ENCODE data around the gene NUMBL. TPM values are rescaled to one million over a fixed set of nuclear protein-coding genes. Genes with fewer than 3 reads are reported as not detected.
"Not testable (repeated sequence)": the region's sequence is repeated elsewhere in the genome, so short reads cannot be mapped to it uniquely, and the experiment has no call there.

NUMBL gene
- polyA plus RNA-seq, 1 donor from 2014 or later, result 20.5 TPM

DNA sequence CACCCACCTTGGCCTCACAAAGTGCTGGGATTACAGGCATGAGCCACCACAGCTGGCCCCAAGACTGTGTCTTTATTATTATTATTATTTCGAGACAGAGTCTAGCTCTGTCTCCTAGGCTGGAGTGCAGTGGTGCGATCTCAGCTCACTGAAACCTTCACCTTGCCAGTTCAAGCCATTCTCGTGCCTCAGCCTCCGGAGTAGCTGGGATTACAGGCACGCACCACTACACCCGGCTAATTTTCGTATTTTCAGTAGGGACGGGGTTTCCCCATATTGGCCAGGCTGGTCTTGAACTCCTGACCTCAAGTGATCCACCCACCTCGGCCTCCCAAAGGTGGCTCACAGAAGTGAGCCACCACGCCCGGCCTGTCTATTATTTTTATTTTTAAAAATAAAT is 38.1 kb downstream of the NUMBL start:
- not testable (repeated sequence) for H3K79me2 ChIP-seq (replicated peaks; ENCODE audit: insufficient read depth, low read length); H4K20me1 ChIP-seq (ENCODE audit: insufficient read depth); H3F3A ChIP-seq (ENCODE audit: insufficient read depth, low read length, poor library complexity, severe bottlenecking); H3K4me2 ChIP-seq (ENCODE audit: low read length); H3K27me3 ChIP-seq (ENCODE audit: insufficient read depth, low read depth, low read length); H3K36me3 ChIP-seq (ENCODE audit: insufficient read depth, low read length); H3K27ac ChIP-seq (ENCODE audit: low read length); H3K9me2 ChIP-seq (ENCODE audit: insufficient read depth, low read length); H3K9ac ChIP-seq (ENCODE audit: low read length); H2AFZ ChIP-seq (ENCODE audit: low read depth, low read length); H3K4me3 ChIP-seq (ENCODE audit: low read length); H3K9me3 ChIP-seq (ENCODE audit: low read length)

DNA sequence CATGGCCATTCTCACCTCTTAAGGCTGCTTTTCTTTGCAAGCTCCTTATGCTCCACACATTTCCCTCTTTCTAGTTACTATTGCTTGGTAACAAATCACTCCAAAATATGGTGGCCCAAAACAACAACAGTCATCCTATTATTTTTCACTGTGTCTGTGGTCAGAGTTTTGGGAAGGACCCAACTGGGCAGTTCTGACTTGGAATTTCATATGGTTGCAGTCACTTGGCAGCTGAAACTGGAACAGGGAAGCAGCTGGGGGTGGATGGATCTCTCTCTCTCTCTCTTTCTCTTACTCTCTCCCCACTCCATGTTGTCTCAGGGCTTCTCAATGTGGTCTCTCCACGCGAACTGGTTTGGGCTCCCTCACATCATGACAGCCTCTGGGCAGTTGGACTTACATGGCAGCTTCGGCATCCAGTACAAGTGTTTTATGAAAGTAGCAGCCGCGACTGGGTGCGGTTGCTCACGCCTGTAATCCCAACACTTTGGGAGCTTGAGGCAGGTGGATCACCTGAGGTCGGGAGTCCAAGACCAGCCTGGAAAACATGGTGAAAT is 39.6 kb downstream of the NUMBL start:
- Histone ChIP-seq H3K79me2 (replicated peaks; ENCODE audit: insufficient read depth, low read length) (no peaks in the 10 kb centered on the region), H3F3A (ENCODE audit: insufficient read depth, low read length, poor library complexity, severe bottlenecking) (no peaks in the 10 kb centered on the region), H3K36me3 (ENCODE audit: insufficient read depth, low read length) (no peaks in the 10 kb centered on the region), H4K20me1 (ENCODE audit: insufficient read depth) (no peaks in the 10 kb centered on the region), H3K9ac (ENCODE audit: low read length) (no peak overlapping the region), H3K9me2 (ENCODE audit: insufficient read depth, low read length) (no peaks in the 10 kb centered on the region), H3K9me3 (ENCODE audit: low read length) (no peaks in the 10 kb centered on the region), H3K4me3 (ENCODE audit: low read length) (no peak overlapping the region), H3K27ac (ENCODE audit: low read length) (no peak overlapping the region), H3K4me2 (ENCODE audit: low read length) (no peak overlapping the region), H3K27me3 (ENCODE audit: insufficient read depth, low read depth, low read length) (no peaks in the 10 kb centered on the region), H2AFZ (ENCODE audit: low read depth, low read length) (no peak overlapping the region)
- TF ChIP-seq POLR2AphosphoS5 (IDR thresholded peaks at IDR 0.05), result no peak
- TF ChIP-seq, protein P1, sequence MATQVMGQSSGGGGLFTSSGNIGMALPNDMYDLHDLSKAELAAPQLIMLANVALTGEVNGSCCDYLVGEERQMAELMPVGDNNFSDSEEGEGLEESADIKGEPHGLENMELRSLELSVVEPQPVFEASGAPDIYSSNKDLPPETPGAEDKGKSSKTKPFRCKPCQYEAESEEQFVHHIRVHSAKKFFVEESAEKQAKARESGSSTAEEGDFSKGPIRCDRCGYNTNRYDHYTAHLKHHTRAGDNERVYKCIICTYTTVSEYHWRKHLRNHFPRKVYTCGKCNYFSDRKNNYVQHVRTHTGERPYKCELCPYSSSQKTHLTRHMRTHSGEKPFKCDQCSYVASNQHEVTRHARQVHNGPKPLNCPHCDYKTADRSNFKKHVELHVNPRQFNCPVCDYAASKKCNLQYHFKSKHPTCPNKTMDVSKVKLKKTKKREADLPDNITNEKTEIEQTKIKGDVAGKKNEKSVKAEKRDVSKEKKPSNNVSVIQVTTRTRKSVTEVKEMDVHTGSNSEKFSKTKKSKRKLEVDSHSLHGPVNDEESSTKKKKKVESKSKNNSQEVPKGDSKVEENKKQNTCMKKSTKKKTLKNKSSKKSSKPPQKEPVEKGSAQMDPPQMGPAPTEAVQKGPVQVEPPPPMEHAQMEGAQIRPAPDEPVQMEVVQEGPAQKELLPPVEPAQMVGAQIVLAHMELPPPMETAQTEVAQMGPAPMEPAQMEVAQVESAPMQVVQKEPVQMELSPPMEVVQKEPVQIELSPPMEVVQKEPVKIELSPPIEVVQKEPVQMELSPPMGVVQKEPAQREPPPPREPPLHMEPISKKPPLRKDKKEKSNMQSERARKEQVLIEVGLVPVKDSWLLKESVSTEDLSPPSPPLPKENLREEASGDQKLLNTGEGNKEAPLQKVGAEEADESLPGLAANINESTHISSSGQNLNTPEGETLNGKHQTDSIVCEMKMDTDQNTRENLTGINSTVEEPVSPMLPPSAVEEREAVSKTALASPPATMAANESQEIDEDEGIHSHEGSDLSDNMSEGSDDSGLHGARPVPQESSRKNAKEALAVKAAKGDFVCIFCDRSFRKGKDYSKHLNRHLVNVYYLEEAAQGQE (IDR thresholded peaks at IDR 0.05; ENCODE audit: borderline replicate concordance), result no peak
- no peak for TF ChIP-seq MXI1 (conservative IDR thresholded peaks at IDR 0.05; ENCODE audit: poor library complexity, severe bottlenecking)

DNA sequence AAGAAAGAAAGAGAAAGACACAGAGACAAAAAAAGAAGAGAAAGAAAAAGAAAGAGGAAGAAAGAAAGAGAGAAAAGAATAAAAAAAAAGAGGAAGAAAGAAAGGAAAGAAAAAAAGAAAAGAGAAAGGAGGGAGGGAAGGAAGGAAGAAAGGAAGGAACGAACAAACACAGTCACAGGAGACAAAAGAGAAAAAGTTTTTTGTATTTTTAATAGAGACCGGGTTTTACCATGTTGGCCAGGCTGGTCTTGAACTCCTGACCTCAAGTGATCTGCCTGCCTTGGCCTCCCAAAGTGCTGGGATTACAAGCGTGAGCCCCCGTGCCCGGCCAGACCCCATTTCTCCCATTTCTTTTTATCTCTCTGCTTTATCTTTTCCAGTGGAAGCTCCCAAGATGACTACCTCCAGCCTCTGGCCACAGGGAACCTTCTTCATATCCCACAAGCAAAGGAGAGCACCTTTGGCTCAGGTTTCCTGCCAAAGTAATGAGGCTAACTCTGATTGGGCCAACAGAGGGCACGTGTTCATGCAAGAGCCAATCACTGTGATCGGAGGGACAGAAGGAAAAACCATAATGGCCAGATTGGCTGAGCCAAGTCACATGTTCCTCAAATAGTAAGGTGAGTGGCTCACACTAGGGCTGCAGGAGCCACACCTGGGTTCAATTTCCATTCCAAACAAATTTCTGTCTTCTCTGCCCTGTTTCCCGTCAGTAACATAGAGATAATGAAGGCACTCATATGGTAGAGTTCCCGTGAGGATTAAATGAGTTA is 40.4 kb downstream of the NUMBL start:
- H3K79me2 ChIP-seq (replicated peaks; ENCODE audit: insufficient read depth, low read length); H4K20me1 ChIP-seq (ENCODE audit: insufficient read depth); H3K9me3 ChIP-seq (ENCODE audit: low read length); H3F3A ChIP-seq (ENCODE audit: insufficient read depth, low read length, poor library complexity, severe bottlenecking); H3K4me3 ChIP-seq (ENCODE audit: low read length); H2AFZ ChIP-seq (ENCODE audit: low read depth, low read length); H3K27ac ChIP-seq (ENCODE audit: low read length); H3K36me3 ChIP-seq (ENCODE audit: insufficient read depth, low read length); H3K9ac ChIP-seq (ENCODE audit: low read length); H3K4me2 ChIP-seq (ENCODE audit: low read length); H3K9me2 ChIP-seq (ENCODE audit: insufficient read depth, low read length); H3K27me3 ChIP-seq (ENCODE audit: insufficient read depth, low read depth, low read length): not testable (repeated sequence)

DNA sequence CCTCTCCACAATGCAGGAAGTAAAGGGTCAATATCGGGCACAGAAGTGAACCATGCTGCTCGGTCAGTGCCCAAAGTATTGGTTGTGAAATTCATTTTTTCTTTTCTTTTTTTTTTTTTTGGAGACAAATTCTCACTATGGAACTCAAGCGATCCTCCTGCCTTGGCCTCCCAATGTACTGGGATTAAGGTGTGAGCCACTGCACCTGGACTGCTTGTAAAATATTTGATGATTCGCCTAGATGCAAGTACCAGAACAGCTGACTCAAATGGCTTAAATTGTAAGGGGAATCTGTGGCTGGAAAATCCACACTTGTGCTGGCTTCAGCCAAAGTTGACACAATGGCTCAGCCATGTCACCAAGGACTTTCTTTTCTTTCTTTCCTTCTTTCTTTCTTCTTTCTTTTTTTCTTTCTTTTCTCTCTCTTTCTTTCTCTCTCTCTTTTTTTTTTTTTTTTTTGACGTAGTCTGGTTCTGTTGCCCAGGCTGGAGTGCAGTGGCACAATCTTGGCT is 43.7 kb downstream of the NUMBL start:
- H3K27me3 ChIP-seq (ENCODE audit: insufficient read depth, low read depth, low read length), result no peaks in the 10 kb centered on the region
- H3K9ac ChIP-seq (ENCODE audit: low read length), result no peak overlapping the region
- no peaks in the 10 kb centered on the region for H3F3A ChIP-seq (ENCODE audit: insufficient read depth, low read length, poor library complexity, severe bottlenecking)
- H3K4me2 ChIP-seq (ENCODE audit: low read length), result no peak overlapping the region
- H3K27ac ChIP-seq (ENCODE audit: low read length), result no peak overlapping the region
- H3K79me2 ChIP-seq (replicated peaks; ENCODE audit: insufficient read depth, low read length), result no peaks in the 10 kb centered on the region
- no peak overlapping the region for H3K4me3 ChIP-seq (ENCODE audit: low read length)
- no peak overlapping the region for H2AFZ ChIP-seq (ENCODE audit: low read depth, low read length)
- H3K36me3 ChIP-seq (ENCODE audit: insufficient read depth, low read length), result no peaks in the 10 kb centered on the region
- no peaks in the 10 kb centered on the region for H3K9me2 ChIP-seq (ENCODE audit: insufficient read depth, low read length)
- H4K20me1 ChIP-seq (ENCODE audit: insufficient read depth), result no peaks in the 10 kb centered on the region
- H3K9me3 ChIP-seq (ENCODE audit: low read length), result no peaks in the 10 kb centered on the region
- TF ChIP-seq EZH2 (IDR thresholded peaks at IDR 0.05; ENCODE audit: borderline replicate concordance, insufficient read depth, low read length, poor library complexity, severe bottlenecking), result no peak
- no peak for TF ChIP-seq RAD21 (conservative IDR thresholded peaks at IDR 0.05)
- TF ChIP-seq MXI1 (conservative IDR thresholded peaks at IDR 0.05; ENCODE audit: poor library complexity, severe bottlenecking), result no peak
- no peak for TF ChIP-seq SMC3 (conservative IDR thresholded peaks at IDR 0.05; ENCODE audit: poor library complexity)
- TF ChIP-seq TAF1 (IDR thresholded peaks at IDR 0.05; ENCODE audit: low read depth), result no peak
- TF ChIP-seq POLR2AphosphoS5 (IDR thresholded peaks at IDR 0.05), result no peak
- TF ChIP-seq, protein P1 (IDR thresholded peaks at IDR 0.05; ENCODE audit: borderline replicate concordance), result no peak
- no peak for TF ChIP-seq EP300 (conservative IDR thresholded peaks at IDR 0.05; ENCODE audit: poor library complexity, severe bottlenecking)

All from neural cell (in vitro differentiated cells).